IPS-20b (cell line): Measurements from ENCODE around the gene NIF3L1.
A peak's percentile ranks its signal among the peaks of the same experiment; 100 is the strongest.

Experiments
- H3K27ac ChIP-seq: one replicate; pipeline ENCODE4 v1.5.1; 2013; ENCODE audit warnings: low read length
- H3K27me3 ChIP-seq: 2 replicates; pipeline ENCODE4 v1.6.1; 2013; ENCODE audit warnings: mild to moderate bottlenecking, low read length, inconsistent platforms; ENCODE audit not compliant: insufficient read depth
- H3K36me3 ChIP-seq: 2 replicates; pipeline ENCODE4 v1.6.1; 2013; ENCODE audit warnings: low read depth, mild to moderate bottlenecking, inconsistent platforms, low read length, moderate library complexity; ENCODE audit not compliant: insufficient read depth
- H3K4me1 ChIP-seq: 2 replicates; pipeline ENCODE4 v1.6.1; 2013; ENCODE audit warnings: mild to moderate bottlenecking, control low read depth, inconsistent platforms, low read length, moderate library complexity; ENCODE audit not compliant: insufficient read depth
- H3K4me3 ChIP-seq: 2 replicates; pipeline ENCODE4 v1.5.1; 2013; ENCODE audit warnings: mild to moderate bottlenecking, low read length, inconsistent platforms
- H3K9ac ChIP-seq: 2 replicates; pipeline ENCODE4 v1.6.1; 2013; ENCODE audit warnings: low read depth, mild to moderate bottlenecking, inconsistent platforms, low read length, moderate library complexity
- H3K9me3 ChIP-seq: 2 replicates; pipeline ENCODE4 v1.6.1; 2013; ENCODE audit warnings: mild to moderate bottlenecking, low read depth, low read length, inconsistent platforms; ENCODE audit not compliant: insufficient read depth

NIF3L1 gene

GRCh38 chr2:200888704-200889625, at the start of gene NIF3L1, which contains the start of gene PPIL3:
TSS of gene NIF3L1 (plus strand) at chr2:200889371. CDS start at chr2:200891944, 2,573 bp downstream.
TSS of gene PPIL3 (minus strand) at chr2:200889077. CDS start at chr2:200887615, 1,462 bp downstream.
- Histone ChIP-seq H3K9me3 (no peaks in the 10 kb centered on the region), H3K4me1 (peaks cover 4% of the 10 kb centered on the region; the same call in 1 of the 2 replicates), H3K27me3 (no peaks in the 10 kb centered on the region), H3K4me3 (peak within 1 kb of the TSS; percentile 94), H3K36me3 (peaks cover 34% of the 10 kb centered on the region), H3K27ac (peak within 1 kb of the TSS; percentile 87), H3K9ac (peak within 1 kb of the TSS; percentile 98)

GRCh38 chr2:200839513-200839912, 49.7 kb upstream of the NIF3L1 start:
- Histone ChIP-seq H3K27me3 (no peaks in the 10 kb centered on the region), H3K4me1 (0 out of 2 replicates have a peak, but pooled peaks cover 4% of the 10 kb centered on the region), H3K4me3 (no peak overlapping the region), H3K36me3 (no peaks in the 10 kb centered on the region), H3K9me3 (peaks cover 15% of the 10 kb centered on the region), H3K27ac (no peak overlapping the region), H3K9ac (no peak overlapping the region)

DNA sequence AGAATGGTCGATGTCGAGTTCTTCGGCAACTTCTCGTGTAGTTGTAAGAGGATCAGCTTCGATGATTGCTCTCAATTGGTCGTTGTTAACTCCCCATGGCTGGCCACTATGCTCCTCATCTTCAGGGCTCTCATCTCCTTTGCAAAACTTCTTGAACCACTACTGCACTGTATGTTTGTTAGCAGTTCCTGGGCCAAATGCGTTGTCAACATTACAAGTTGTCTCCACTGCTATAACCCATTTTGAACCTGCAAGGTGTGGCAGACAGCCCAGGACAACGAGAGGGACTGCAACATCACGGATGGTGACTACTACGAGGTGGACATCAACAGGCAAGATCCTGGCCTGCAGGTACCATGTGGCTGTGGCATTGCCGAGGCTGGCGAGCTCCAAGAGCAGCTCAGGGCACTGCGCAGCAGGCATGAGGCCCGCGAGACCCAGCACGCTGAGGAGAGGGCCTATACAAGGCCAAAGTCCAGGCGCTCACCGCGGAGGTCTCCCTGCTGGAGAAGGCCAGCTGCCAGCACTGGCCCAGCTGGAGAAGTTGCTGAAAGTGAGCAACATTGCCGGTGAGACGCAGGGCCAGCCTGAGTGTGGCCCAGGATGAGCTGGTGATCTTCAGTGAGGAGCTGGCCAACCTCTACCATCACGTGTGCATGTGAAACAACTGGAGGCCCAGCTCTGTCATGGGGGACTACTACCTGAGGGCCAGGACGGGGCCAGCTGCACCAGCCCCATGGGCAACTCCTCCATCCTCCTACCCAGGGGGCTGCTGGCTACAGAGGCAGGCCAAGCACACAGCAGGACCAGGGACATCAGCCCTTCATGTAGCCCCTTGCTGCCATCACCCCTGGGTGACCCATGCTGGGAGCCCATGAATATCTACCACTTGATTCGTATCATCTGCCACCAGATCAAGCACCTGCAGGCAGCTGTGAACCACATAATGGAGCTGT, 44.9 kb upstream of the NIF3L1 start:
- Histone ChIP-seq H3K4me1 (0 out of 2 replicates have a peak, but pooled peaks cover 3% of the 10 kb centered on the region), H3K9ac (no peak overlapping the region), H3K27me3 (no peaks in the 10 kb centered on the region), H3K4me3 (no peak overlapping the region), H3K9me3 (no peaks in the 10 kb centered on the region), H3K36me3 (no peaks in the 10 kb centered on the region), H3K27ac (no peak overlapping the region)

- Histone ChIP-seq H3K4me1 (no peaks in the 10 kb centered on the region), H3K27me3 (no peaks in the 10 kb centered on the region), H3K9ac (no peak overlapping the region), H3K4me3 (no peak overlapping the region), H3K36me3 (no peaks in the 10 kb centered on the region), H3K27ac (no peak overlapping the region), H3K9me3 (no peaks in the 10 kb centered on the region)
Measured at GRCh38 chr2:200845194-200845593, 44.0 kb upstream of the NIF3L1 start.

DNA sequence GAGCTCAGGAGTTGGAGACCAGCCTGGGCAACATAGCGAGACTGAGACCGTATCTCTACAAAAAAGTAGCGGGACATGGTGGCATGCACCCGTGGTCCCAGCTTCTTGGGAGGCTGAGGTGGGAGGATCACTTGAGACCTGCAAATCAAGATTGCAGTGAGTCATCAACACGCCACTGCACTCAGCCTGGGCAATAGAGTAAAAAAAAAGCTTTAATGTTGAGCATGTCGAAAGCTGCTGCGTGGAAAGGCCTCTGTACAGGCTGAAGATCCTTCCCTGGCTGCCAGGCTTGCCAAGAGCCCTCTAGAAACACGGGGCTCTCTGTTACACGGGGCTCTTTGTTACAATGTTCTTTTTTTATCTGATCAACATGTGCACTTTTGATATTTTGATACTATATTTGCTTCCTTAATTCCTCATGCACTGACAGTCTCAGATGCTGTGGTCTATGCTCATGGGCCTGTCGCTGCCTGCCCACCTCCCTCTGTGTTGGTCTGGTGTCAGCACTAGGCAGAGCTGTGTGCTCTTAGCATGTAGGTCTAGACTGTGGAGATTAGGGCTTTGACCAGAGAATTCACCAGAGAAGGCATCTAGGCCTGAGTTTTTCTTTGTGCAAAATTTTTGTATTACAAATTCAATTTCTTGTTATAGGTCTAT, 43.4 kb upstream of the NIF3L1 start:
- H3K36me3 ChIP-seq, result peaks cover 2% of the 10 kb centered on the region
- no peaks in the 10 kb centered on the region for H3K9me3 ChIP-seq
- H3K27ac ChIP-seq, result no peak overlapping the region
- H3K9ac ChIP-seq, result no peak overlapping the region
- no peaks in the 10 kb centered on the region for H3K4me1 ChIP-seq
- no peak overlapping the region for H3K4me3 ChIP-seq
- H3K27me3 ChIP-seq, result no peaks in the 10 kb centered on the region

DNA sequence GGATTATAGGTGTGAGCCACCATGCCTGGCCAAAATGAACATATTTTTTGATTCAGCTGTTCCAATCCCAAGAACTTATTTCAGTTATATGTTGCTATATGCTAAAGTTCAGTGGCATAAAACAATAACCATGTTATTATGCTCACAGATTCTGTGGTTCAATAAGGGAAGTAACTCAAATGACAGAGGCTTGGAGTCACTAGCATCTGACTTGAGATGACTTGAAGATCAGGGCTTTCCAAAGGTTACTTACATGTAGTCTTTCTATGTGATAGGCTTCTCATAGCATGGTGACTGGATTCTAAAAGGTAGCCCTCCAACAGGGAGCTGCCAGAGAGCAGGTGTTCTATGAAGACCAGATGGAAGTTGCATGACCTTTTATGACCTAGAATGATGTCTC, 41.9 kb upstream of the NIF3L1 start:
- no peaks in the 10 kb centered on the region for H3K4me1 ChIP-seq
- no peaks in the 10 kb centered on the region for H3K9me3 ChIP-seq
- no peak overlapping the region for H3K4me3 ChIP-seq
- no peak overlapping the region for H3K27ac ChIP-seq
- H3K36me3 ChIP-seq, result peaks cover 17% of the 10 kb centered on the region
- no peaks in the 10 kb centered on the region for H3K27me3 ChIP-seq
- H3K9ac ChIP-seq, result no peak overlapping the region

GRCh38 chr2:200847939-200848338, 41.2 kb upstream of the NIF3L1 start:
- H3K27ac ChIP-seq, result no peak overlapping the region

DNA sequence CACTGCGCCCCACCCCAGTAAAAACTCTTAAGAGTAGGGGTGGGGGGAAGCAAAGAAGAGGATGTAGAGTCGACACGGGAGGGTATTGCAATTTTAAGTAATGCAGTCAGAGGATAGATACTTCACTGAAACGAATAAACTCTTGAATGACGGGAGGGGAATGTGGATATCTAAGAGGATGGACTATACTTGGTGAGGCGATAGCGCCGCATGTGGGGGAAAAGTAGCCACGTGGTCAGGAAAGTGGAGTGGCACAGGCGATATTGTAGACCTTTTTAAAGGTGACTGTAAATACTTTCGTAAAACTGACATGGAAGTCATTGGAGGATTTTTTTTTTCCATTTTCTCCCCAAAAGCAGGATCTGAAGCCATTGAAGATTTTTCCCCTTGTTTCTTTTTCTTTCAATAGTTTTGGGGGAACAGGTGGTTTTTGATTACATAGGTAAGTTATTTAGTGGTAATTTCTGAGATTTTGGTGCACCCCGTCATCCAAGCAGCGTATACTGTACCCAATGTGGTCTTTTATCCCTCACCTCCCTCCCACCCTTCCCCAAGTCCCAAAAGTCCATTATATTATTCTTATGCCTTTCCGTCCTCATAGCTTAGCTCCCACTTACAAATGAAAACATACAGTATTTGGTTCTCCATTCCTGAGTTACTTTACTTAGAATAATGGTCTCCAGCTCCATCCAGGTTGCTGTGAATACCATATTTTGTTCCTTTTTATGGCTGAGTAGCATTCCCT, 38.5 kb upstream of the NIF3L1 start:
- H3K27ac ChIP-seq, result no peak overlapping the region
- H3K27me3 ChIP-seq, result no peaks in the 10 kb centered on the region
- no peaks in the 10 kb centered on the region for H3K9me3 ChIP-seq
- H3K4me1 ChIP-seq, result no peaks in the 10 kb centered on the region
- no peak overlapping the region for H3K4me3 ChIP-seq
- H3K36me3 ChIP-seq, result peaks cover 50% of the 10 kb centered on the region
- H3K9ac ChIP-seq, result no peak overlapping the region

More at GRCh38 chr2:200847939-200848338, 41.2 kb upstream of the NIF3L1 start:
- Histone ChIP-seq H3K36me3 (peaks cover 24% of the 10 kb centered on the region), H3K9ac (no peak overlapping the region), H3K9me3 (no peaks in the 10 kb centered on the region), H3K27me3 (no peaks in the 10 kb centered on the region), H3K4me1 (no peaks in the 10 kb centered on the region), H3K4me3 (no peak overlapping the region)

GRCh38 chr2:200851398-200852248, 37.5 kb upstream of the NIF3L1 start:
- peaks cover 58% of the 10 kb centered on the region for H3K36me3 ChIP-seq
- no peak overlapping the region for H3K4me3 ChIP-seq
- H3K9ac ChIP-seq, result no peak overlapping the region
- H3K4me1 ChIP-seq, result no peaks in the 10 kb centered on the region
- no peak overlapping the region for H3K27ac ChIP-seq
- H3K9me3 ChIP-seq, result no peaks in the 10 kb centered on the region
- no peaks in the 10 kb centered on the region for H3K27me3 ChIP-seq

GRCh38 chr2:200852605-200853004, 36.6 kb upstream of the NIF3L1 start:
- no peaks in the 10 kb centered on the region for H3K4me1 ChIP-seq
- H3K36me3 ChIP-seq, result peaks cover 68% of the 10 kb centered on the region
- no peak overlapping the region for H3K4me3 ChIP-seq
- no peaks in the 10 kb centered on the region for H3K9me3 ChIP-seq
- H3K27me3 ChIP-seq, result no peaks in the 10 kb centered on the region
- no peak overlapping the region for H3K27ac ChIP-seq
- H3K9ac ChIP-seq, result no peak overlapping the region
